WTC11 (cell line): Measurements from ENCODE around the gene TBX2. TPM values are rescaled to one million over a fixed set of nuclear protein-coding genes. Genes with fewer than 3 reads are reported as not detected.

Experiments used
- ATAC-seq: fragments of 200-7000 bp; cut with Tn5 transposase; 2 replicates; pipeline ENCODE4 v1.10.0; 2021; ENCODE audit warnings: mild to moderate bottlenecking, moderate library complexity
- CTCF ChIA-PET: fragments of 300-600 bp; sonication (Branson Sonifier 250); formaldehyde crosslinking; loops from one replicate; lab custom pipeline; 2021; ENCODE audit warnings: antibody characterized with exemption; lab: Charles Lee
- POLR2A ChIA-PET: fragments of 350-600 bp; sonication (Branson Sonifier 250); formaldehyde crosslinking; loops from one replicate; lab custom pipeline; 2021; ENCODE audit warnings: antibody characterized with exemption; lab: Charles Lee
- DNase-seq: peaks from one replicate; pipeline ENCODE4 v3.0.0; 2021; ENCODE audit warnings: low spot score
- H3K27ac Mint-ChIP-seq: 2 replicates; pipeline ENCODE4 v1.8.0; 2021; ENCODE audit warnings: mixed read lengths
- H3K27me3 Mint-ChIP-seq: 2 replicates; pipeline ENCODE4 v1.8.0; 2021; ENCODE audit warnings: low read depth, mild to moderate bottlenecking, moderate library complexity, mixed read lengths
- H3K36me3 Mint-ChIP-seq: 2 replicates; pipeline ENCODE4 v1.8.0; 2021; ENCODE audit warnings: mixed read lengths
- H3K4me1 Mint-ChIP-seq: 2 replicates; pipeline ENCODE4 v1.8.0; 2022; ENCODE audit warnings: mixed read lengths
- H3K4me3 Mint-ChIP-seq: 2 replicates; pipeline ENCODE4 v1.8.0; 2021; ENCODE audit warnings: mild to moderate bottlenecking, moderate library complexity, mixed read lengths
- H3K9me3 Mint-ChIP-seq: 2 replicates; pipeline ENCODE4 v1.8.0; 2021; ENCODE audit warnings: mixed read lengths
- ATF1 ChIP-seq: sonication (generic); formaldehyde crosslinking; IDR thresholded peaks from 2 replicates; pipeline ENCODE4 v1.8.1; 2023; ENCODE audit warnings: mild to moderate bottlenecking, moderate library complexity, missing genetic modification reagents
- ELF4 ChIP-seq: sonication (generic); formaldehyde crosslinking; IDR thresholded peaks from 2 replicates; pipeline ENCODE4 v1.8.1; 2022; ENCODE audit warnings: low read depth, mild to moderate bottlenecking, moderate library complexity, missing genetic modification reagents
- FOXJ3 ChIP-seq: sonication (generic); formaldehyde crosslinking; IDR thresholded peaks from 2 replicates; pipeline ENCODE4 v1.9.0; 2021; ENCODE audit warnings: missing genetic modification reagents, mild to moderate bottlenecking, borderline replicate concordance
- JAZF1 ChIP-seq: fragments of 250-450 bp; sonication (Bioruptor Pico); IDR thresholded peaks from 2 replicates; pipeline ENCODE4 v1.9.0; 2021; ENCODE audit warnings: moderate library complexity, mild to moderate bottlenecking, inconsistent platforms
- KAT7 ChIP-seq: sonication (generic); formaldehyde crosslinking; IDR thresholded peaks from 2 replicates; pipeline ENCODE4 v1.8.1; 2023; ENCODE audit warnings: missing genetic modification reagents, mild to moderate bottlenecking, borderline replicate concordance
- NR1H2 ChIP-seq: sonication (generic); formaldehyde crosslinking; IDR thresholded peaks from 2 replicates; pipeline ENCODE4 v1.9.0; 2021; ENCODE audit warnings: mild to moderate bottlenecking, moderate library complexity, missing genetic modification reagents
- PRRX2 ChIP-seq: fragments of 250-450 bp; sonication (Bioruptor Pico); IDR thresholded peaks from 2 replicates; pipeline ENCODE4 v1.8.0; 2021; ENCODE audit warnings: mild to moderate bottlenecking
- SMAD4 ChIP-seq: sonication (generic); formaldehyde crosslinking; IDR thresholded peaks from 2 replicates; pipeline ENCODE4 v1.8.0; 2022; ENCODE audit warnings: mild to moderate bottlenecking, missing genetic modification reagents
- TEAD4 ChIP-seq: sonication (generic); formaldehyde crosslinking; IDR thresholded peaks from 2 replicates; pipeline ENCODE4 v1.8.0; 2022; ENCODE audit warnings: mild to moderate bottlenecking, missing genetic modification reagents
- ZNF396 ChIP-seq: fragments of 250-450 bp; sonication (Bioruptor Pico); IDR thresholded peaks from 2 replicates; pipeline ENCODE4 v1.8.0; 2021; ENCODE audit warnings: mild to moderate bottlenecking, moderate library complexity, borderline replicate concordance
- total RNA-seq: library from RNA; stranded (reverse); gene quantifications from 3 replicates; pipeline ENCODE4 v1.2.3, GENCODE V29; 2021
- TF ChIP-seq, protein P1 (sequence below): sonication (generic); formaldehyde crosslinking; IDR thresholded peaks from 2 replicates; pipeline ENCODE4 v1.8.1; 2022; ENCODE audit warnings: low read depth, mild to moderate bottlenecking, moderate library complexity, missing genetic modification reagents, borderline replicate concordance
- TF ChIP-seq, protein P2 (sequence below): sonication (generic); formaldehyde crosslinking; IDR thresholded peaks from 2 replicates; pipeline ENCODE4 v1.8.1; 2022; ENCODE audit warnings: missing genetic modification reagents, borderline replicate concordance
- TF ChIP-seq, protein P3 (sequence below): fragments of 250-450 bp; sonication (Bioruptor Pico); IDR thresholded peaks from 2 replicates; pipeline ENCODE4 v1.9.0; 2021; ENCODE audit warnings: mild to moderate bottlenecking, borderline replicate concordance
- TF ChIP-seq, protein P4 (sequence below): sonication (generic); formaldehyde crosslinking; IDR thresholded peaks from 2 replicates; pipeline ENCODE4 v1.8.1; 2022; ENCODE audit warnings: mild to moderate bottlenecking, missing genetic modification reagents, moderate library complexity, borderline replicate concordance
- TF ChIP-seq, protein P5 (sequence below): sonication (generic); formaldehyde crosslinking; IDR thresholded peaks from 2 replicates; pipeline ENCODE4 v1.8.1; 2023; ENCODE audit warnings: mild to moderate bottlenecking, missing genetic modification reagents, moderate library complexity
- TF ChIP-seq, protein P6 (sequence below): sonication (generic); formaldehyde crosslinking; IDR thresholded peaks from 2 replicates; pipeline ENCODE4 v1.8.0; 2022; ENCODE audit warnings: mild to moderate bottlenecking, missing genetic modification reagents
- TF ChIP-seq, protein P7 (sequence below): sonication (generic); formaldehyde crosslinking; IDR thresholded peaks from 2 replicates; pipeline ENCODE4 v1.8.1; 2022; ENCODE audit warnings: low read depth, missing genetic modification reagents, borderline replicate concordance

TBX2 gene
- total RNA-seq, 1 experiment from 2014 or later, result 0.09 TPM

DNA sequence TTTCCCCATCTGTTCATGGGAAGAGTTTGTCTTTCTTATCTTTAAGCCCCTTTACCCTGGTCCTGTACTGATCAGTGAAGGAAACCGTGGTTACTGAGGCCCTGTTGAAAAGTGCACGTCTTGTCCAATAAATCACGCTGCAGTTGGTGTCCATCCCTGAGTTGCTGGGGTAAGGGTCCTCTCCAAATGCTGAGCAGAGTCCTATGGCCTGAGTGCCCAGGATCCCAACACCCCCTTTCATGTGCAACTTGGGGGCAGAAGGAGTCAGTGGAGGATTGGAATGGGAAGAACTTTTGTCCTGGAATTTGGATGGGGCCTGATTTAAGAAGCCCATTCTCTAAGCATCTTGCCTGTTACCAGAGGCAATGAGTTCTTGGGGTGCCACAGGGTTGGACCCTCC lies 7.0 kb upstream of the TBX2 start (continued):
- TF ChIP-seq, protein P1, sequence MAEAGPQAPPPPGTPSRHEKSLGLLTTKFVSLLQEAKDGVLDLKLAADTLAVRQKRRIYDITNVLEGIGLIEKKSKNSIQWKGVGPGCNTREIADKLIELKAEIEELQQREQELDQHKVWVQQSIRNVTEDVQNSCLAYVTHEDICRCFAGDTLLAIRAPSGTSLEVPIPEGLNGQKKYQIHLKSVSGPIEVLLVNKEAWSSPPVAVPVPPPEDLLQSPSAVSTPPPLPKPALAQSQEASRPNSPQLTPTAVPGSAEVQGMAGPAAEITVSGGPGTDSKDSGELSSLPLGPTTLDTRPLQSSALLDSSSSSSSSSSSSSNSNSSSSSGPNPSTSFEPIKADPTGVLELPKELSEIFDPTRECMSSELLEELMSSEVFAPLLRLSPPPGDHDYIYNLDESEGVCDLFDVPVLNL, result no peak
- TF ChIP-seq, protein P2, sequence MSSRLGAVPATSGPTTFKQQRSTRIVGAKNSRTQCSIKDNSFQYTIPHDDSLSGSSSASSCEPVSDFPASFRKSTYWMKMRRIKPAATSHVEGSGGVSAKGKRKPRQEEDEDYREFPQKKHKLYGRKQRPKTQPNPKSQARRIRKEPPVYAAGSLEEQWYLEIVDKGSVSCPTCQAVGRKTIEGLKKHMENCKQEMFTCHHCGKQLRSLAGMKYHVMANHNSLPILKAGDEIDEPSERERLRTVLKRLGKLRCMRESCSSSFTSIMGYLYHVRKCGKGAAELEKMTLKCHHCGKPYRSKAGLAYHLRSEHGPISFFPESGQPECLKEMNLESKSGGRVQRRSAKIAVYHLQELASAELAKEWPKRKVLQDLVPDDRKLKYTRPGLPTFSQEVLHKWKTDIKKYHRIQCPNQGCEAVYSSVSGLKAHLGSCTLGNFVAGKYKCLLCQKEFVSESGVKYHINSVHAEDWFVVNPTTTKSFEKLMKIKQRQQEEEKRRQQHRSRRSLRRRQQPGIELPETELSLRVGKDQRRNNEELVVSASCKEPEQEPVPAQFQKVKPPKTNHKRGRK (CRISPR knock-in tag), result no peak
- TF ChIP-seq JAZF1, result no peak
- TF ChIP-seq, protein P3, sequence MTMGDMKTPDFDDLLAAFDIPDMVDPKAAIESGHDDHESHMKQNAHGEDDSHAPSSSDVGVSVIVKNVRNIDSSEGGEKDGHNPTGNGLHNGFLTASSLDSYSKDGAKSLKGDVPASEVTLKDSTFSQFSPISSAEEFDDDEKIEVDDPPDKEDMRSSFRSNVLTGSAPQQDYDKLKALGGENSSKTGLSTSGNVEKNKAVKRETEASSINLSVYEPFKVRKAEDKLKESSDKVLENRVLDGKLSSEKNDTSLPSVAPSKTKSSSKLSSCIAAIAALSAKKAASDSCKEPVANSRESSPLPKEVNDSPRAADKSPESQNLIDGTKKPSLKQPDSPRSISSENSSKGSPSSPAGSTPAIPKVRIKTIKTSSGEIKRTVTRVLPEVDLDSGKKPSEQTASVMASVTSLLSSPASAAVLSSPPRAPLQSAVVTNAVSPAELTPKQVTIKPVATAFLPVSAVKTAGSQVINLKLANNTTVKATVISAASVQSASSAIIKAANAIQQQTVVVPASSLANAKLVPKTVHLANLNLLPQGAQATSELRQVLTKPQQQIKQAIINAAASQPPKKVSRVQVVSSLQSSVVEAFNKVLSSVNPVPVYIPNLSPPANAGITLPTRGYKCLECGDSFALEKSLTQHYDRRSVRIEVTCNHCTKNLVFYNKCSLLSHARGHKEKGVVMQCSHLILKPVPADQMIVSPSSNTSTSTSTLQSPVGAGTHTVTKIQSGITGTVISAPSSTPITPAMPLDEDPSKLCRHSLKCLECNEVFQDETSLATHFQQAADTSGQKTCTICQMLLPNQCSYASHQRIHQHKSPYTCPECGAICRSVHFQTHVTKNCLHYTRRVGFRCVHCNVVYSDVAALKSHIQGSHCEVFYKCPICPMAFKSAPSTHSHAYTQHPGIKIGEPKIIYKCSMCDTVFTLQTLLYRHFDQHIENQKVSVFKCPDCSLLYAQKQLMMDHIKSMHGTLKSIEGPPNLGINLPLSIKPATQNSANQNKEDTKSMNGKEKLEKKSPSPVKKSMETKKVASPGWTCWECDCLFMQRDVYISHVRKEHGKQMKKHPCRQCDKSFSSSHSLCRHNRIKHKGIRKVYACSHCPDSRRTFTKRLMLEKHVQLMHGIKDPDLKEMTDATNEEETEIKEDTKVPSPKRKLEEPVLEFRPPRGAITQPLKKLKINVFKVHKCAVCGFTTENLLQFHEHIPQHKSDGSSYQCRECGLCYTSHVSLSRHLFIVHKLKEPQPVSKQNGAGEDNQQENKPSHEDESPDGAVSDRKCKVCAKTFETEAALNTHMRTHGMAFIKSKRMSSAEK (CRISPR knock-in tag), result no peak
- no peak for TF ChIP-seq ATF1
- TF ChIP-seq FOXJ3 (CRISPR knock-in tag), result no peak
- TF ChIP-seq KAT7 (CRISPR knock-in tag), result no peak
- no peak for TF ChIP-seq TEAD4 (CRISPR knock-in tag)
- no peak for TF ChIP-seq SMAD4 (CRISPR knock-in tag)
- TF ChIP-seq, protein P4, sequence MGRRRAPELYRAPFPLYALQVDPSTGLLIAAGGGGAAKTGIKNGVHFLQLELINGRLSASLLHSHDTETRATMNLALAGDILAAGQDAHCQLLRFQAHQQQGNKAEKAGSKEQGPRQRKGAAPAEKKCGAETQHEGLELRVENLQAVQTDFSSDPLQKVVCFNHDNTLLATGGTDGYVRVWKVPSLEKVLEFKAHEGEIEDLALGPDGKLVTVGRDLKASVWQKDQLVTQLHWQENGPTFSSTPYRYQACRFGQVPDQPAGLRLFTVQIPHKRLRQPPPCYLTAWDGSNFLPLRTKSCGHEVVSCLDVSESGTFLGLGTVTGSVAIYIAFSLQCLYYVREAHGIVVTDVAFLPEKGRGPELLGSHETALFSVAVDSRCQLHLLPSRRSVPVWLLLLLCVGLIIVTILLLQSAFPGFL (CRISPR knock-in tag), result no peak

DNA sequence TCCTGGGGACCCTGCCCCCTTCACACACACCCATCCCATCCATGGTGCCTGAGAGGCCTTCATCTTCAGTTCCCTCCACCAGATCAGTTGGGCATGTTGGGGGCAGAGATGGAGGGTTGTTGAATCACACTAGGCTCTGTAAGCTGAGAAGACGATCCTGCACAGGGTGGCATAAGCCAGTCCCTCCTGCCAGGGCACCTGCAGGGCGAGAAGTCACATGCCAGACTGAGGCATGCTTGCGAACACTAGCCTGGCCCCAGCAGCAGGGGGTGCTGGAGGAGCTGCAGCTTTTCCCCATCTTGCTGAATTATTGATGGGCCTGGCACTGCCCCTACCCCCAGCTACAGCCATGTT lies 6.1 kb upstream of the TBX2 start:
- peak; percentile 48 for DNase-seq
- POLR2A ChIA-PET, result no interaction called here
- H3K4me3 Mint-ChIP-seq, result no peak overlapping the region
- no peaks in the 10 kb centered on the region for H3K36me3 Mint-ChIP-seq
- H3K27ac Mint-ChIP-seq, result no peak overlapping the region
- H3K9me3 Mint-ChIP-seq, result no peaks in the 10 kb centered on the region
- H3K27me3 Mint-ChIP-seq, result peaks cover 70% of the 10 kb centered on the region
- CTCF ChIA-PET, result interaction anchor here (0.8 to 1.9 kb wide), 6 partner anchors 16 to 673 kb away, joined by 3 to 12 read pairs (median 5); no protein-coding TSS in a partner anchor
- no peak for ATAC-seq
- peaks cover 14% of the 10 kb centered on the region for H3K4me1 Mint-ChIP-seq
- TF ChIP-seq, protein P5, sequence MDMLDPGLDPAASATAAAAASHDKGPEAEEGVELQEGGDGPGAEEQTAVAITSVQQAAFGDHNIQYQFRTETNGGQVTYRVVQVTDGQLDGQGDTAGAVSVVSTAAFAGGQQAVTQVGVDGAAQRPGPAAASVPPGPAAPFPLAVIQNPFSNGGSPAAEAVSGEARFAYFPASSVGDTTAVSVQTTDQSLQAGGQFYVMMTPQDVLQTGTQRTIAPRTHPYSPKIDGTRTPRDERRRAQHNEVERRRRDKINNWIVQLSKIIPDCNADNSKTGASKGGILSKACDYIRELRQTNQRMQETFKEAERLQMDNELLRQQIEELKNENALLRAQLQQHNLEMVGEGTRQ (CRISPR knock-in tag), result 0 out of 2 replicates have a peak, but pooled peaks have one; percentile 30
- no peak for TF ChIP-seq ZNF396 (CRISPR knock-in tag)

DNA sequence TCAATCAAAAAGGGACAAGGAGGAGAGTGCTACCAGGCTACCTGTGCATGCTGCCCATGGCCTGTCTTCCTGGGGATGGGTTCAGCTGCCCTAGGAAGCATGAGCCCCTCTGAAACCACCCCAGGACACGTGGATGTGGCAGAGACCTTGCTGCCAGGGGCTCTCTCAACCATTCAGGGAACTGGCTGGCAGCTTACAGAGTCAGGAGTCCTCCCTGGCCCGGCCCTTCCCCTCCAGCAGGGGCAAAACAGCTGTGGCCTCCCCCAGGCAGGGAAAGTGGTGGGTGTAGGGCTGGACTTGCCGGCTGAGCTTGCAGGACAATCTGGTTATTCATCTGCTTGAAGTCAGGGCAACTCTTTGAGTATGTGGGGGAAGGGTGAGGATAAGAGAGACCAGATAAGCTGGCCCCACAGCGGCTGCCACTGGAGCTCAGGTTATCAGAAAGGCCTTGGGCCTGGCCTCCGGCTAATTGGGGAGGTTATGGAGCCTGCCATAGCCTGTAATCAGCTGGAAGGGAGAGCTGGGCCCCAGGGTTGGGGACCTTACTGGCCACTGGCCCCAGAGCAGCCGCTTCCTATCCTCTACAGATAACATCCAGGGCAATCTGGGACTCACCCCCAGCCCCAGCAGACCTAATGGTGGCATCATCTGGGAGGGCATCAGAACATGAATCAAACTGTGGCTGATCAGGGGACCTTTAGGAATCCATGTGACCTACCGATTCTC lies 5.6 kb upstream of the TBX2 start:
- Mint-ChIP-seq H3K4me1 (peaks cover 17% of the 10 kb centered on the region), H3K4me3 (no peak overlapping the region), H3K27ac (no peak overlapping the region), H3K9me3 (no peaks in the 10 kb centered on the region), H3K36me3 (no peaks in the 10 kb centered on the region), H3K27me3 (peaks cover 76% of the 10 kb centered on the region)
- ATAC-seq (no peak), DNase-seq (no peak)
- CTCF ChIA-PET, result interaction anchor here (0.8 to 1.9 kb wide), 9 partner anchors 9 to 673 kb away, joined by 3 to 12 read pairs (median 3); no protein-coding TSS in a partner anchor
- POLR2A ChIA-PET, result no interaction called here
- TF ChIP-seq, protein P6, sequence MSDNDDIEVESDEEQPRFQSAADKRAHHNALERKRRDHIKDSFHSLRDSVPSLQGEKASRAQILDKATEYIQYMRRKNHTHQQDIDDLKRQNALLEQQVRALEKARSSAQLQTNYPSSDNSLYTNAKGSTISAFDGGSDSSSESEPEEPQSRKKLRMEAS (CRISPR knock-in tag), result no peak
- TF ChIP-seq FOXJ3 (CRISPR knock-in tag) (no peak), PRRX2 (CRISPR knock-in tag) (no peak), ELF4 (CRISPR knock-in tag) (no peak), NR1H2 (CRISPR knock-in tag) (no peak)
- TF ChIP-seq, protein P7, sequence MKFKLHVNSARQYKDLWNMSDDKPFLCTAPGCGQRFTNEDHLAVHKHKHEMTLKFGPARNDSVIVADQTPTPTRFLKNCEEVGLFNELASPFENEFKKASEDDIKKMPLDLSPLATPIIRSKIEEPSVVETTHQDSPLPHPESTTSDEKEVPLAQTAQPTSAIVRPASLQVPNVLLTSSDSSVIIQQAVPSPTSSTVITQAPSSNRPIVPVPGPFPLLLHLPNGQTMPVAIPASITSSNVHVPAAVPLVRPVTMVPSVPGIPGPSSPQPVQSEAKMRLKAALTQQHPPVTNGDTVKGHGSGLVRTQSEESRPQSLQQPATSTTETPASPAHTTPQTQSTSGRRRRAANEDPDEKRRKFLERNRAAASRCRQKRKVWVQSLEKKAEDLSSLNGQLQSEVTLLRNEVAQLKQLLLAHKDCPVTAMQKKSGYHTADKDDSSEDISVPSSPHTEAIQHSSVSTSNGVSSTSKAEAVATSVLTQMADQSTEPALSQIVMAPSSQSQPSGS, result no peak
